ENCODE data around the gene ZBTB4.

ZBTB4 gene

GRCh38 chr17:7479213-7480088, at the start of gene ZBTB4:
Gene ZBTB4, minus strand, starts transcription at chr17:7479631. Its CDS starts 12,830 bp downstream, at chr17:7466801.
- peak; percentile 16 for DNase-seq (ENCODE audit: low read depth)

- no peak for DNase-seq (ENCODE audit: low read depth)
Measured at GRCh38 chr17:7528842-7529241, 49.4 kb upstream of the ZBTB4 start.

GRCh38 chr17:7523033-7523432, 43.6 kb upstream of the ZBTB4 start:
- DNase-seq (ENCODE audit: low read depth) = no peak

- no peak for DNase-seq (ENCODE audit: low read depth)
Measured at GRCh38 chr17:7515911-7516610, 36.6 kb upstream of the ZBTB4 start.

GRCh38 chr17:7513850-7514419, 34.5 kb upstream of the ZBTB4 start:
- DNase-seq (ENCODE audit: low read depth) = no peak

- no peak for DNase-seq (ENCODE audit: low read depth)
Measured at GRCh38 chr17:7512824-7513540, 33.6 kb upstream of the ZBTB4 start.

GRCh38 chr17:7512105-7512504, 32.7 kb upstream of the ZBTB4 start:
- no peak for DNase-seq (ENCODE audit: low read depth)

- DNase-seq (ENCODE audit: low read depth) = no peak
Measured at GRCh38 chr17:7511108-7511507, 31.7 kb upstream of the ZBTB4 start.

- no peak for DNase-seq (ENCODE audit: low read depth)
Measured at GRCh38 chr17:7509937-7510336, 30.5 kb upstream of the ZBTB4 start.

GRCh38 chr17:7508846-7509245, 29.4 kb upstream of the ZBTB4 start:
- DNase-seq (ENCODE audit: low read depth) = no peak

GRCh38 chr17:7508145-7508544, 28.7 kb upstream of the ZBTB4 start:
- DNase-seq (ENCODE audit: low read depth) = no peak

- no peak for DNase-seq (ENCODE audit: low read depth)
Measured at GRCh38 chr17:7503521-7503920, 24.1 kb upstream of the ZBTB4 start.

GRCh38 chr17:7502987-7503386, 23.6 kb upstream of the ZBTB4 start:
- no peak for DNase-seq (ENCODE audit: low read depth)

- no peak for DNase-seq (ENCODE audit: low read depth)
Measured at GRCh38 chr17:7502171-7502847, 22.9 kb upstream of the ZBTB4 start.

GRCh38 chr17:7501729-7502128, 22.3 kb upstream of the ZBTB4 start:
- DNase-seq (ENCODE audit: low read depth) = no peak

GRCh38 chr17:7499161-7499560, 19.7 kb upstream of the ZBTB4 start:
- DNase-seq (ENCODE audit: low read depth) = no peak

- no peak for DNase-seq (ENCODE audit: low read depth)
Measured at GRCh38 chr17:7497636-7498035, 18.2 kb upstream of the ZBTB4 start.

GRCh38 chr17:7497228-7497627, 17.8 kb upstream of the ZBTB4 start:
- DNase-seq (ENCODE audit: low read depth) = no peak

- DNase-seq (ENCODE audit: low read depth) = no peak
Measured at GRCh38 chr17:7496470-7497183, 17.2 kb upstream of the ZBTB4 start.

- DNase-seq (ENCODE audit: low read depth) = no peak
Measured at GRCh38 chr17:7495906-7496434, 16.5 kb upstream of the ZBTB4 start.

- no peak for DNase-seq (ENCODE audit: low read depth)
Measured at GRCh38 chr17:7493941-7494340, 14.5 kb upstream of the ZBTB4 start.

Data from GM04504 (cell line).